Vagina (tissue), 2 donors: ENCODE measurements around the gene TRMT61A. TPM values are rescaled to one million over a fixed set of nuclear protein-coding genes. Genes with fewer than 3 reads are reported as not detected.

Source experiments
- DNase-seq, 2 donors: peaks; one replicate each; pipeline ENCODE4 v3.0.0-alpha.2; 2017; ENCODE audit errors: extremely low spot score in 2 of 2
- H3K27ac ChIP-seq: fragments of 200-600 bp; sonication (generic); one replicate; pipeline ENCODE4 v1.5.1; 2019
- H3K27me3 ChIP-seq: fragments of 200-600 bp; sonication (generic); one replicate; pipeline ENCODE4 v1.5.1; 2019
- H3K36me3 ChIP-seq, 2 donors: fragments of 200-600 bp; sonication (generic); one replicate each; pipeline ENCODE4 v1.5.1; 2017 to 2019
- H3K4me1 ChIP-seq: fragments of 200-600 bp; sonication (generic); one replicate; pipeline ENCODE4 v1.5.1; 2019
- H3K4me3 ChIP-seq, 2 donors: fragments of 200-600 bp; sonication (generic); 1 replicate in 1 of 2; 2 replicates in 1 of 2; pipeline ENCODE4 v1.5.1; 2016 to 2019
- H3K9me3 ChIP-seq: fragments of 200-600 bp; sonication (generic); one replicate; pipeline ENCODE4 v1.5.1; 2019
- POLR2A ChIP-seq, 2 donors: fragments of 450-650 bp; IDR thresholded peaks; one replicate each; pipeline ENCODE4 v1.6.1; 2017; ENCODE audit warnings: antibody characterized with exemption in 2 of 2, mild to moderate bottlenecking in 2 of 2, moderate library complexity in 2 of 2
- POLR2AphosphoS5 ChIP-seq, 2 donors: sonication (generic); formaldehyde crosslinking; IDR thresholded peaks; one replicate each; pipeline ENCODE4 v1.9.0; 2017; ENCODE audit warnings: antibody characterized with exemption in 2 of 2, mild to moderate bottlenecking in 2 of 2, low read depth in 1 of 2; ENCODE audit not compliant: insufficient read depth in 1 of 2
- intact Hi-C: fragments of 100-400 bp; cut with DNase I; formaldehyde crosslinking; loops from one replicate; pipeline ENCODE4 v1.15.1; 2023
- total RNA-seq: library from RNA; depleted of rRNA; stranded (reverse); fragments of >200 nt; gene quantifications from one replicate; pipeline ENCODE4 v1.2.3, GENCODE V29; 2016
- TF ChIP-seq, protein P1 (sequence below), 3 experiments: fragments of 450-650 bp in 2 of 3; fragments of 200-600 bp in 1 of 3; sonication (generic) in 1 of 3; IDR thresholded peaks; one replicate each; pipeline ENCODE4 v1.5.1; 2017 to 2019; ENCODE audit warnings: antibody characterized with exemption in 3 of 3, mild to moderate bottlenecking in 2 of 3, moderate library complexity in 2 of 3

TRMT61A gene
- total RNA-seq, 1 donor from 2014 or later = 17.7 TPM

DNA sequence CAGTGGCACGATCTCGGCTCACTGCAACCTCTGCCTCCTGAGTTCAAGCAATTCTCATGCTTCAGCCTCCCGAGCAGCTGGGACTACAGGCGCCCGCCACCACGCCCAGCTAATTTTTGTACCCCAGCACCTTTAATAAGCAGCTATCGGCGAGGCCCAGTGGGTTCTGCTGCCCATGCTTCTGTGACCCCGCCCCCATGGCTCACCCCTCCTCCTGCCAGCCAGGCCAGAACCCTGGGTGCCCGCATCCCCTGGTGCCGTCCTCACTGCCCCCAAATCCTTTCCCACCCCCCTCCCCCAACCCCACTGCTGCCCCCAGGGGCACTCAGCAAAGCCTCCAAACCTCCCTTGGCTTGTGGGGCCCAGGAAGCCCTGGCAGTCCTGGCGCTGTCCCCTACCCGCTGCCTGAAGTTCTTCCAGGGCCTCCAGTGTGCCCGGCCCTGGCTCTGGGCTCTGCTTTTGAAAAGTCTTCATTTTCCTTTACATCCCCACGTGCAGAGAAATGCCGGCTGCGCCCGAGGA, 19.0 kb downstream of the TRMT61A start:
- TF ChIP-seq POLR2AphosphoS5 (IDR thresholded peaks at IDR 0.05; ENCODE audit: insufficient read depth in 1 of 2, low read depth in 1 of 2) = no peak
- TF ChIP-seq POLR2A (IDR thresholded peaks at IDR 0.05) = no peak
- TF ChIP-seq, protein P1, sequence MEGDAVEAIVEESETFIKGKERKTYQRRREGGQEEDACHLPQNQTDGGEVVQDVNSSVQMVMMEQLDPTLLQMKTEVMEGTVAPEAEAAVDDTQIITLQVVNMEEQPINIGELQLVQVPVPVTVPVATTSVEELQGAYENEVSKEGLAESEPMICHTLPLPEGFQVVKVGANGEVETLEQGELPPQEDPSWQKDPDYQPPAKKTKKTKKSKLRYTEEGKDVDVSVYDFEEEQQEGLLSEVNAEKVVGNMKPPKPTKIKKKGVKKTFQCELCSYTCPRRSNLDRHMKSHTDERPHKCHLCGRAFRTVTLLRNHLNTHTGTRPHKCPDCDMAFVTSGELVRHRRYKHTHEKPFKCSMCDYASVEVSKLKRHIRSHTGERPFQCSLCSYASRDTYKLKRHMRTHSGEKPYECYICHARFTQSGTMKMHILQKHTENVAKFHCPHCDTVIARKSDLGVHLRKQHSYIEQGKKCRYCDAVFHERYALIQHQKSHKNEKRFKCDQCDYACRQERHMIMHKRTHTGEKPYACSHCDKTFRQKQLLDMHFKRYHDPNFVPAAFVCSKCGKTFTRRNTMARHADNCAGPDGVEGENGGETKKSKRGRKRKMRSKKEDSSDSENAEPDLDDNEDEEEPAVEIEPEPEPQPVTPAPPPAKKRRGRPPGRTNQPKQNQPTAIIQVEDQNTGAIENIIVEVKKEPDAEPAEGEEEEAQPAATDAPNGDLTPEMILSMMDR (IDR thresholded peaks at IDR 0.05) = no peak
- Histone ChIP-seq H3K4me3 (no peak overlapping the region), H3K9me3 (no peaks in the 10 kb centered on the region), H3K36me3 (no peaks in the 10 kb centered on the region), H3K4me1 (peaks cover 68% of the 10 kb centered on the region), H3K27ac (no peak overlapping the region), H3K27me3 (no peaks in the 10 kb centered on the region)
- intact Hi-C loops = loop anchor here (5.0 kb wide), 1 partner anchor 46 kb away; no protein-coding TSS in a partner anchor
- DNase-seq = no peak

DNA sequence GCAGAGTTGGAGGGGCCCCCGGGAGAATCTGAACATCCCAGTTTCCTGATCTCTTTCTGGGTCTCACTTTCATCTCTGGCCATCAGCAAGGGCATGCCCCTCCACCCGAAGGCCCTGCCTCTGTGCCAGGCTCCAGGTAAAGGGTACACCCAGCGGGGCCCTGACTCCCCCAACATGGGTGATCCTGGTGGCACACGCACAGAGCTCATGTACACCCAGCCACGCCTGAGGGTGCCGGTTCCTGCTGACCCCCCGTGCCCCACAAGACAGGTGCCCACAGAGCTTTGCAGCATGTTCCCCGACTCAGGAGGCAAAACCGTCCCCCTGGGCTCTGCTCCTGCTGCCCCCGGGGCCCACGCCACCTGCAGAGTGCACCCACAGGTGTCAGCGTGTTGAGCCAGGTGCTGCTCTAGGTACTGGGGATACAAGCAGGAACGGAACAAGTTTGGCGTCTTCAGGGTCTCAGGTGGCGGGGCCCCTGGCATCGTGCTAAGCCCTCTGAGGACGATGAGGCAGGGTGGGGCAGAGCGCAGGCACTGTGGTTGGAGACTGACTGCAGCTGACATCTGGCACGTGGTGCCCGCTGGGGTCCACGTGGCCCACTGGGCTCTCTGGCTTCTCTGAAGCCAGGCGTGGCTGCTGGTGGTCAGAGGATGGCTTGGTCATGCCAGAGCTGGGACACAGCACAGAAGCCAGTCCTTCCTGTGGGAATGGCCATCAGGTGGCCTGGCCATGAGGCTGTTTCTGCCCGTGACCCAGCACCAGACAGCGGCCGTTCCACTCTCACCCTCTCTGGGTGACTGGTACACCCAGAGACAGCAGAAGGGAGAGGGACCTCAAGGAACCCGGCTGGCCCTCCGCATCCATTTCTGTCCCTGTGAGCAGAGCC, 19.7 kb downstream of the TRMT61A start:
- peaks cover 61% of the 10 kb centered on the region for H3K4me1 ChIP-seq

DNA sequence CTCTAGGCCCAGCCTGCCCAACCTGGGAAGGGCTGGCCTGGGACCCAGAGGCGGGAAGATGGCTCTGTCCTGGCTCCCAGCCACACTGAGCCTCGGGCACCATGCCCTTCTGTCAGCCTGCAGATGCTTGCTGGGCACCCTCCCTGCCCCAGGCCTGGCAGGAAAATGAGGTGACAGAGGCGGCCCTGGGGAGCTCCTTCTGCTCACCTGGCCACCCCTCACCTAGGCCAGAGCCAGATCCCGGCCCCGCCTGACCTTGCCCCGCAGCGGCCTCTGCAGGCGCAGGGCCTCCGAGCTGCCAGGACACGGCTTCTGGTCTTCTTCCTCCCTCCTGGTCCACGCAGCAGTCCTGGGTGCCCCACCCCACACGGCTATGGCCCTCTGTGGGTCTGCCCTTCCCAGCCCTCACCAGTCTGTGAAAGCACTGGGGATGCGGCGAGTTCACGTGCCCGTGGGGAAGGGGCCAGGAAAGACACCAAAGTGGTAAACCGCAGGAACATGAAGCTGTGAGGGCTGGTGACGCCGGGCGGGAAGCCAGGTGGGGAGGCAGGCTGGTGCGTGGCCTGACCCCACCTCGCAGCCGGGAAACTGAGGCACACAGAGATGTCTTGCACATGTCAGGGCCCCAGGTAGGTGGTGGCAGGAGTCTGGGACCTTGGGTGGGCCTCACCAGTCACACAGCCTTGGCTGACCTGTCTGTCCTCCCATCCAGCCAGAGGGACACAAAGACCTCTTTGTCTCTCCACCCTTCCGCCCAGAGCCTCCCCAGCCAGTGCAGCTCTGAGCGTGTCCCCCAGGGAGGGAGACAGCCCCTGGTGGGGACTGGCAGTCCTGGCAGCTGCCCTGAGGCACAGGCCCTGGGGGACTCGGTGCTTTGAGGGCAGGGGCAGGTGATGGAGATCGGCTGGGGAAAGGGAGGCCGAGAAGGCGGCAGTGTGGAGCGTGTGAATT, 20.6 kb downstream of the TRMT61A start:
- TF ChIP-seq POLR2AphosphoS5 (IDR thresholded peaks at IDR 0.05; ENCODE audit: insufficient read depth in 1 of 2, low read depth in 1 of 2) (no peak), POLR2A (IDR thresholded peaks at IDR 0.05) (no peak)
- TF ChIP-seq, protein P1 (IDR thresholded peaks at IDR 0.05) = no peak
- H3K9me3 ChIP-seq = no peaks in the 10 kb centered on the region
- H3K27me3 ChIP-seq = no peaks in the 10 kb centered on the region
- peak overlapping the region; percentile 87 for H3K27ac ChIP-seq
- H3K4me1 ChIP-seq = peaks cover 52% of the 10 kb centered on the region
- H3K4me3 ChIP-seq = no peak overlapping the region
- intact Hi-C loops = loop anchor here (2.0 to 5.0 kb wide), 2 partner anchors 29 to 47 kb away; no protein-coding TSS in a partner anchor
- no peaks in the 10 kb centered on the region for H3K36me3 ChIP-seq
- DNase-seq = no peak

More for the DNA sequence above, 19.7 kb downstream of the TRMT61A start:
- intact Hi-C loops = loop anchor here (5.0 kb wide), 1 partner anchor 46 kb away; no protein-coding TSS in a partner anchor
- DNase-seq = no peak
- Histone ChIP-seq H3K27me3 (no peaks in the 10 kb centered on the region), H3K9me3 (no peaks in the 10 kb centered on the region), H3K27ac (peak overlapping the region; percentile 87), H3K4me3 (no peak overlapping the region), H3K36me3 (no peaks in the 10 kb centered on the region)
- TF ChIP-seq POLR2A (IDR thresholded peaks at IDR 0.05) = no peak
- TF ChIP-seq POLR2AphosphoS5 (IDR thresholded peaks at IDR 0.05; ENCODE audit: insufficient read depth in 1 of 2, low read depth in 1 of 2) = no peak
- TF ChIP-seq, protein P1 (IDR thresholded peaks at IDR 0.05) = no peak

DNA sequence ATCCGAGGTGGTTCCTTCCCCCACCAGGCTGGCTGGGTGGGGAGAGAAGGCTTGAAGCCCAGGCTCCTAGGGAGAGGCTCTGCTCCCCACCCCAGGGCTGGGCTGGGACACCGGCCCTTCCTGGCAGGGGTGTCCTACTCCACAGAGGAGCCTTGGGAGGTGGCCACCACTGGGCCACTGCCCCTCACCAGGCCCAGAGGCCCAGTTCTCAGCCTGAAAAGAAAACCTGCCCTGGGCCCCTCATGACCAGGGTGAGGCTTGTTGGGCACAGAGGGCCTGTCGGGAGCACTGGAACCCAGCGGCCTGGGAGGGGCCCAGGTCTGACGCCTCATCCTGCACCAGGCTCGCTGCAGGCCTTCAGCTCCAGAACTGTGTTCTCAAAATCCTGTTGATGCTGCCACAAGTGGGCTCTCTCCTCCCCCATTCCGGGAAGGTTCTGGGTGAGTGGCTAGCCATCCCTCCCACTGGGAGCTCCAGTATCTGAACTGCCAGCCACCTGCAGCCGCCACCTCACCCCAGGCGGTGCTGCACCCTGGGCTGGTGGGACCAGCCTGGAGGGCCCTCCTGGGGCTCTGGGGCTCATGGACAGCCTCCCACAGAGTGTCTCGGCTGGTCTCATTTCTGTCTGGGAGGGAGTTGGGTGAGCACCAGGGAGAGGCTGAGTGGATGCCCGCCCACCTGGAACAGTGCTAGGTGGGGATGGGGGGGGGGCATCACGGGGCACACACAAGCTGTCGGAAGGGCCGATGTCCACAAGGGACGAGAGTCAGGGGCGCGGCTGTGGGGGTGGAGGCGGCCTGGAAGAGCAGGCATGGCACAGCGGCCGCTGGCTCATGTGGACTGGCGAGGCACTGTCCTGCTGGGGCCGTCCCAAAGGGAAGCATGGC, 21.7 kb downstream of the TRMT61A start:
- H3K4me1 ChIP-seq = peaks cover 47% of the 10 kb centered on the region
- no peak for TF ChIP-seq POLR2AphosphoS5 (IDR thresholded peaks at IDR 0.05; ENCODE audit: insufficient read depth in 1 of 2, low read depth in 1 of 2)
- TF ChIP-seq, protein P1 (IDR thresholded peaks at IDR 0.05) = no peak
- TF ChIP-seq POLR2A (IDR thresholded peaks at IDR 0.05) = no peak
- H3K27me3 ChIP-seq = no peaks in the 10 kb centered on the region
- intact Hi-C loops = loop anchor here (2.0 kb wide), 1 partner anchor 30 kb away; no protein-coding TSS in a partner anchor
- no peaks in the 10 kb centered on the region for H3K36me3 ChIP-seq
- H3K9me3 ChIP-seq = no peaks in the 10 kb centered on the region
- peak overlapping the region in 1 of 2 donors; percentile 3 for H3K4me3 ChIP-seq
- DNase-seq = no peak
- H3K27ac ChIP-seq = peak overlapping the region; percentile 87
